ENCODE results near the gene NPAT. TPM values are rescaled to one million over a fixed set of nuclear protein-coding genes. Genes with fewer than 3 reads are reported as not detected.

Gene NPAT
- total RNA-seq, 8 experiments from 2014 or later = 12.8 to 29.4 (median 17.1) TPM

DNA sequence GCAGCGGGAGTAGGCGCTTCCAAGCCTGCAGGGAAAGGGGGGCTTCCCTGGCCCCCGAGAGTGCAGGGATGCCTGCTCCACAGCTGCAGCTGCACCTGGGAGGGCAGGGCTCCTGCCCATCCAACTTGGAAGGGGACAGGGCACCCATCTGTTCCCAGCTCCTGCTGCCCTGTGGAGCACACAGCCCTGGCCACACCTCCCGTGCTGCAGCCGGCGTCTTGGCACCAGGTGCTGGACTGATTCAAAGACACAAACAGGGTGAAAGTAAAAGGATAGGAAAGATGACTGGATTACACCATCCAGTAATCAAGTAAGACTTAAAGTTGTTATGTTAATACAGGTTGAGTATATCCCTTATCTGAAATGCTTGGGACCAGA, 14.8 kb downstream of the NPAT start:
- WGBS, 10 experiments = 100% methylated on average over 1 to 3 of the region's 6 CpGs; no CpG with 5 or more reads in 8 of the 10 experiments
- Histone ChIP-seq H3K27ac (no peak overlapping the region), H3K4me1 (replicated peaks in 1 of 2) (no peaks in the 10 kb centered on the region), H3K4me3 (no peak overlapping the region)
- in situ Hi-C loops (cut with MboI; ENCODE audit: low pct_unique_long_range_greater_than_20kb in 2 of 9, low sequenced_read_pairs in 9 of 9, unreplicated experiment in 9 of 9) = no loop called here
- no peak for ATAC-seq (replicated peaks in 6 of 8)

DNA sequence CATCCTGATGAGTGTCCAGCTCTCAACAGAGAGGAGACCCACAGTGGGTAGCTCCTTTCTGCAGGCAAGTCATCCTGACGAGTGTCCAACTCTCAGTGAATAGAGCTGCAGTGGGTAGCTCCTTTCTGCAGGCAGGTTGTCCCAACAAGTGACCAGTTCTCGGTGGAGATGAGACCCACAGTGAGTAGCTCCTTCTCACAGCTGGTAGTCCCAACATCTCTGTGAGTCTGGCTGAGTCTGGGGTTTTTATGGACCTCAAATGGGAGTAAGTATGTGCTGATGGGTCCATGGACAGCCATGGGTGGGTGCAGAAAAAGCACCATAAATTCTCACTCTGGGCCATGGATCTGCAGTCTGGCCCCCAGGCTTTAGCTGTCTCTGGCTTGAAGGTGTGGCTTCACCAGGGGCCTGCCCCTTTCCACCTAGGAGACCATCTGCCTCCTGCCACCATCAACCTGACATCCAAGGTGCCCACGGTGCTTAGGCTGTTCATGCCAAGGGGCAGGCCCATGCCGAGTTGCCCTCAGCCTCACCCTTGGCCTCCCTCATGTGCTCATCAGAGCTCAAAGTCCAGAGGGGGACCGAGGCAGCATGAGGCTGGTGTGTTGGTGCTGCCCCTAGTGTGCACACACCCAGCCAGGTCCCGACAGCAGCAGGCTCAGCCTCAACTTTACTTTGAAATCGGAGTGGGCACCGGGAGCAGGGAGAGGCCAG, 15.3 kb downstream of the NPAT start:
- Histone ChIP-seq H3K27ac (no peak overlapping the region), H3K4me3 (no peak overlapping the region), H3K4me1 (replicated peaks in 1 of 2) (no peaks in the 10 kb centered on the region)
- in situ Hi-C loops (cut with MboI; ENCODE audit: low pct_unique_long_range_greater_than_20kb in 2 of 9, low sequenced_read_pairs in 9 of 9, unreplicated experiment in 9 of 9) = no loop called here
- no peak for ATAC-seq (replicated peaks in 6 of 8)
- 100% methylated on average over 1 to 3 of the region's 8 CpGs; no CpG with 5 or more reads in 6 of the 10 experiments for WGBS, 10 experiments

DNA sequence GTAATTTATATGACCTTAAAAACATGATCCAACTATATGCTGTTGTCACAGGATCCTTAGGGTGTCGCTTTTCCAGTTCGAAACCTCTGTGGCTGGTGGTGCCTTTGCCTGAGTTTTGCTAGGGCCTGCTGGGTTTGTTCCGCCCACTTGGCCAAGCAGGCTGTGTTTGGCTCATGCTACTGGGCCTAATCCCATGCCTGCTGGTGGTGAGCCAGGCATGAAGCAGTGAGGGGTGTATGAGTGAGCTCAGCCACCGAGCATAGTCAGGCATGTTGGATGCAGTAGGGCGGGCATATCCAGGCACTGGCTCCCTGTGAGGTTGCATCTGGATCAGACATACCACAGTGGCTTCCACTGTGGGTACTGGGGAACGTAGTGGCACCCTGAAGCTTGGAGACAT, 16.3 kb downstream of the NPAT start:
- Histone ChIP-seq H3K4me3 (no peak overlapping the region), H3K4me1 (replicated peaks in 1 of 2) (no peaks in the 10 kb centered on the region), H3K27ac (no peak overlapping the region)
- no peak for ATAC-seq (replicated peaks in 6 of 8)
- in situ Hi-C loops (cut with MboI; ENCODE audit: low pct_unique_long_range_greater_than_20kb in 2 of 9, low sequenced_read_pairs in 9 of 9, unreplicated experiment in 9 of 9) = no loop called here
- 96 to 100% (median 100%) methylated on average over 1 to 4 of the region's 6 CpGs; no CpG with 5 or more reads in 4 of the 10 experiments for WGBS, 10 experiments

DNA sequence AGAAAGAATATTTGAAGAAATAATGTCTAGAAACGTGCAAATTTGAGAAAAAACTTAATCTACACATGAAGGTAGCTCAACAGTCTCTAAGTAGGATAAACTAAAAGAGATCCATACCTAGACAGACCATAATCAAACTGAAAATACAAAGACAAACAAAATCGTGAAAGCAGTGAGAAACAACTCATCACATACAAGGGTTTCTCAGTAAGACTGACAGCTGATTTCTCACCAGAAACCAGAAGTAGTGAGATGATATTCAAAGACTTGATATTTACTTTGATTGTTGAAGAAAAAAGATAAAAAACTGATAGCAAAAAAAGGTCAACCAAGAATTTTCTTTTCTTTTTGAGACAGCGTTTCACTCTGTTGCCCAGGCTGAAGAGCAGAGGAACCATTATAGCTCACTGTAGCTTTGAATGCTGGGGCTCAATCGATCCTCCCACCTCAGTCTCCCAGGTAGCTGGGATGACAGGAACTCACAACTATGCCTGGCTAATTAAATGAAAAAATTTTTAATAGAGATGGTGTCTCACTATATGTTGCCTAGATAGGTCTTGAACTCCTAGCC, 17.4 kb downstream of the NPAT start:
- no peak for ATAC-seq (replicated peaks in 6 of 8)
- Histone ChIP-seq H3K4me3 (no peak overlapping the region), H3K27ac (no peak overlapping the region), H3K4me1 (replicated peaks in 1 of 2) (no peaks in the 10 kb centered on the region)
- 60 to 100% (median 96%) methylated on average over 2 to 4 of the region's 4 CpGs for WGBS, 10 experiments
- in situ Hi-C loops (cut with MboI; ENCODE audit: low pct_unique_long_range_greater_than_20kb in 2 of 9, low sequenced_read_pairs in 9 of 9, unreplicated experiment in 9 of 9) = no loop called here

DNA sequence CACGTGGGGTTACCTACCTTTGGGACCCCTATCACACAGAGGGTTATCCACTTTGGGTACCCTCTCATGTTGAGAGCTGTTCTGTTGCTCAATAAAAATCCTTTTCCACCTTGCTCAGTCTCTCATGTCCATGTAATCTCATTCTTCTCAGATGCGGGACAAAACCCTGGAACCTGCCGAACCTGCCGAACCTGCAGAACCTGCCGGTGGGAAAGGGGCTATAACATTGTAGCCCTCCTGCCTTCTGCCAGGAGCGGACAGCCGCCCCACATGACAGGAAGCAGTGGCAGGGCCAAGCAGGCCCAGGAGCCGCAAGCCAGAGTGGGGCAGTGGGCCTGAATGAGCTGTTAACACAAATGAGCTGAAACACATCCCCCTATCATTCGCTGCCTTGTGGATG, 18.1 kb downstream of the NPAT start:
- no peak for ATAC-seq (replicated peaks in 6 of 8)
- WGBS, 10 experiments = 94 to 100% (median 100%) methylated on average over 1 to 8 of the region's 9 CpGs; no CpG with 5 or more reads in 1 of the 10 experiments
- H3K4me3 ChIP-seq = no peak overlapping the region
- H3K27ac ChIP-seq = no peak overlapping the region
- in situ Hi-C loops (cut with MboI; ENCODE audit: low pct_unique_long_range_greater_than_20kb in 2 of 9, low sequenced_read_pairs in 9 of 9, unreplicated experiment in 9 of 9) = no loop called here
- H3K4me1 ChIP-seq (replicated peaks in 1 of 2) = no peaks in the 10 kb centered on the region

DNA sequence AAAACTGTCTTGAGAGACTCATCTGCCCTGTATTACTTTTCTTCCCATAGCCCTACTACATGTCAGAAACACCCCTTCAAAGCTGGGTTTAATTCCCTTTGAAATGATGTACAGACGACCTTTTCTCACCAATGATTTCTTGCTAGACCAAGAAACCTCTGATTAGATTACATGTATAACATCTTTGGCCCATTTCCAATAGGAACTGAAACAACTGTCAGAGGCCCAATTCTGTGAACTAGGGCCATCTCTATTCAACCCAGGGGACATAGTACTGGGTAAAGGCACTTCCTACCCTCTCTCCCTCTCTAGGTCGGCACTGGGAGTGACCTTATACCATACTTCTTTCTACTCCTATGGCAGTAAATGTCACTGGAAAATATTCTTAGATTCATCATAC, 19.4 kb downstream of the NPAT start:
- in situ Hi-C loops (cut with MboI; ENCODE audit: low pct_unique_long_range_greater_than_20kb in 2 of 9, low sequenced_read_pairs in 9 of 9, unreplicated experiment in 9 of 9) = no loop called here
- no peak for ATAC-seq (replicated peaks in 6 of 8)
- Histone ChIP-seq H3K4me3 (no peak overlapping the region), H3K27ac (no peak overlapping the region), H3K4me1 (replicated peaks in 1 of 2) (no peaks in the 10 kb centered on the region)
- 17 to 100% (median 100%) methylated on average over 1 to 2 of the region's 2 CpGs; no CpG with 5 or more reads in 2 of the 10 experiments for WGBS, 10 experiments

DNA sequence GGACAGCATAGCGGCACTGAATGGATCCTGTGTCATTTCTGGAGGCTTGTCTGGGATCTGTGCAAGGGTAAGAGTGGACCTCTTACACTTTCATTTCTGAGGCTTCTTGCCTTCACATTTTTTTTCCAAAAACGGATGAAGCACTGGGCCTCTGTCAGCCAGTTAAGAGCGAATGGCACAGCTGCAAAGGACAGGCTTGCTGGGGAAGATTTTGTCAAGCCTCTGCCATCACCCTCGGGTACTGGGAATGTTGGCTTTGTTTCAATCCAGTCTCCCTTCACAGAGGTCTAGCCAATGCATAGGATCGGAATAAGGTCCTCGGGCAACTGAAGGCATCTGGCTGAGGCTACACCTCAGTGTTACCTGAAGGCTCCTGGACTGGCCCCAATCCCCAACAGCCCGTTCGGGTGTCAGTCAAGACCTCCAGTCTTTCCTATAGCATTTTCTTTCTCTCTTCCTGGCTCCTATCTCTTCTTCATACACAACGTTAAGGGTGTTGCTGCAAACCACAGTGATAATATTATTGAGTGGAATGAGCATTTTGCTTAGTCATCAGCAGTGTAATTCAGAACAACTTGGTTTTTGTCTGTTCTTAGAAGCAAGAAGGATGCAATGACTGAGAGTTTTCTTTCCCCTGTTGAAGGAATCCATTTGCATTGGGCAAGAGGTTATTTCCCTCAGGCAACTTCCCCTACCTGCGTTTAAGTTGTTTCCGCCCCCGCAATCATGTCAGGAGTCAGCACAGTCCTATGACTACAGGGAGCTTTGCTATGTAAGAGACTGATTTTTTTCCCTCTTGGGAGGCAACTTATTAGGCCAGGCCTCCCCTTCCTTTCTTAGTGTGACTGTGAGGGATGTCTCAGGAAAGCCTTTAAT, 22.8 kb downstream of the NPAT start:
- no peak overlapping the region for H3K4me3 ChIP-seq
- WGBS, 10 experiments = 70 to 100% (median 86%) methylated on average over 1 to 10 of the region's 12 CpGs; no CpG with 5 or more reads in 3 of the 10 experiments
- peak in 3 of 8 experiments; percentile 29 to 91 (median 91) for ATAC-seq (replicated peaks in 6 of 8)
- in situ Hi-C loops (cut with MboI; ENCODE audit: low pct_unique_long_range_greater_than_20kb in 2 of 9, low sequenced_read_pairs in 9 of 9, unreplicated experiment in 9 of 9) = no loop called here
- H3K27ac ChIP-seq = no peak overlapping the region
- no peaks in the 10 kb centered on the region for H3K4me1 ChIP-seq (replicated peaks in 1 of 2)

DNA sequence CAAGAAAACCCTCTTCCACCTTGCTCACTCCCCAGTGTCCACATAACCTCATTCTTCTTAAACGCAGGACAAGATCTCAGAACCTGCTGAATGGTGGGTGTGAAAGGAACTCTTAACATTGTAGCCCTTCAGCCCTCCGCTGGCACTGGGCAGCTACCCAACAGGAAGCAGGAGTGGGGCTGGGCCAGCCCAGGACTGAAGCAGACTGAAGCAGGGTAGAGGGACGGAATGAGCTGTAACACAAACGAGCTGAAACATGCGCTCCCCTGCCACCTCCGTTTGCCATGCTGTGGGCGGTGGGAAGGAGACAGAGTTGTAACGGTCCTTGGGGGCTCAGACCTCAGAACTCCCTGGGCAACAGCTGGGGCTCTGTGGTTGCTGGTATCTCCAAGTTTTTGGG, 23.6 kb downstream of the NPAT start:
- 73 to 100% (median 100%) methylated on average over 1 to 7 of the region's 8 CpGs; no CpG with 5 or more reads in 5 of the 10 experiments for WGBS, 10 experiments
- Histone ChIP-seq H3K27ac (no peak overlapping the region), H3K4me1 (replicated peaks in 1 of 2) (no peaks in the 10 kb centered on the region), H3K4me3 (no peak overlapping the region)
- in situ Hi-C loops (cut with MboI; ENCODE audit: low pct_unique_long_range_greater_than_20kb in 2 of 9, low sequenced_read_pairs in 9 of 9, unreplicated experiment in 9 of 9) = no loop called here
- no peak for ATAC-seq (replicated peaks in 6 of 8)

DNA sequence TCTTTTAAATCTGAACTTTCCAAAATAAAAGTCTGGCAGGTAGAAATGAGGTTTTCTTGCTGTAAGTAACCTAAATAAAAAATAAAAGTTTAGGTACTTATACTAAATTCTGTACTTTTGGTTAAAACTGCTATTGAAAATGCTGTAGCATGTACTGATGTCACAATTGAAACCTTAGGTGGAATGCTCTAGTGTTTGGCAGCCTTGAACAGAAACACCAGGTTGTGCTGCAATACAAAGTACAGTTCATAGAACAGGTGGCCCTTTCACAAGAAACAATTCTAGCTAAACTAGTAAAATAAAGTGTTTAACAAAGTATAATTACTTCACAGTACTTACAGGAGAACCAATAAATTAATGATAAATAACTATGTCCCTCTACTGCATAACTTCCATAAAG, 25.1 kb downstream of the NPAT start:
- Histone ChIP-seq H3K27ac (no peak overlapping the region), H3K4me3 (no peak overlapping the region), H3K4me1 (replicated peaks in 1 of 2) (no peaks in the 10 kb centered on the region)
- in situ Hi-C loops (cut with MboI; ENCODE audit: low pct_unique_long_range_greater_than_20kb in 2 of 9, low sequenced_read_pairs in 9 of 9, unreplicated experiment in 9 of 9) = no loop called here
- no peak for ATAC-seq (replicated peaks in 6 of 8)

DNA sequence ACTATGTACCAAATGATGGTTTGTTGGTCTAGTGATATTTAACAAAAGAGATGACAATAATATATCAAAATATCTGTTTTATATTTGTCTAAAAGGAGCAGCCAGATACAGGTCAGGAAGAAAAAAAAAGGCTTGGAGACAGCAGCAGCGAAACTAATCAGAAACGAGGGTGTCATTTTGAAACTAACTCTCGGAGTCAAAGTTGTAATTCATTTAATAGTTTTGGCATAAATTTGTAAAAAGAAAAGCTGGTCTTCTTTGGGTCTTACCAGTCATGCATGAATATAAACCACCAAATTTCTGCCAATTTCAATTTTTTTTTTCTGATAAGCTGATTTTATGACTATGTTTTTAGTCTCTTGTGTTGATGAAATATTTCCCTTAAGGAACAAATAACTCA, 25.5 kb downstream of the NPAT start:
- Histone ChIP-seq H3K4me1 (replicated peaks in 1 of 2) (no peaks in the 10 kb centered on the region), H3K27ac (no peak overlapping the region), H3K4me3 (no peak overlapping the region)
- ATAC-seq (replicated peaks in 6 of 8) = no peak
- in situ Hi-C loops (cut with MboI; ENCODE audit: low pct_unique_long_range_greater_than_20kb in 2 of 9, low sequenced_read_pairs in 9 of 9, unreplicated experiment in 9 of 9) = no loop called here
- 87 to 100% (median 97%) methylated on average over 2 to 3 of the region's 3 CpGs for WGBS, 10 experiments

DNA sequence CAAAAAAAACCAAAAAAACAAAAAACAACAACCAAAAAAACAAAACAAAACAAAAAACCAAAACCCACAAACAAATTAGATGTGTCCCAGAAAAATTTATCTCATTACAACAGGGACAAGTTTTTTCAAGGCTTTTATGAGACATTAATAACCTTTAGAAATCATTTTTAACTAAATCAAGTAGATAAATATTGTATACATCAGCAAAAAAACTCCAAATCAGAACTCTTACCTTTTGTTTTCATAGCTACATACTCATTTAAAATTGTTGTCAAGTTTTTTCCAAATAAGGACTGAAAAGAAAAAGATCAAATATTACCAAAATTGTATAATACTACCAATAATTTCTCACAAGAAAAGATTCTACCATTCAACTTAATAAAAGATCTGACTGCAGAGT, 28.7 kb downstream of the NPAT start:
- ATAC-seq (replicated peaks in 6 of 8) = no peak
- no peak overlapping the region for H3K4me3 ChIP-seq
- H3K4me1 ChIP-seq (replicated peaks in 1 of 2) = no peaks in the 10 kb centered on the region
- no peak overlapping the region for H3K27ac ChIP-seq
- in situ Hi-C loops (cut with MboI; ENCODE audit: low pct_unique_long_range_greater_than_20kb in 2 of 9, low sequenced_read_pairs in 9 of 9, unreplicated experiment in 9 of 9) = no loop called here

DNA sequence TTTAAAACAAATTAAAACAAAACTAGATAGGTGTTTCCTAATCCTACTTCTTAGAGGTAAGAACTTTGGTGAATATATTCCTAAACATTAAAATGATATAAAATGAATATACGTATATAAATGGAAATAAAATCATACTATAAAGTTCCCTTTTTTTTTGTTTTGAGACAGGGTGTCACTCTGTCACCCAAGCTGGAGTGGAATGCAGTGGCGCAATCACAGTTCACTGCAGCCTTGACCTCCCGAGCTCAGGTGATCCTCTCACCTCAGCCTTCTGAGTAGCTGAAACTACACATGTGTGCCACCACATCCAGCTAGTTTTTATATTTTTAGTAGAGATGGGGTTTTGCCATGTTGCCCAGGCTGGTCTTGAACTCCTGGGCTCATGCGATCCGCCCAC, 44.9 kb downstream of the NPAT start:
- no peak overlapping the region for H3K4me3 ChIP-seq
- in situ Hi-C loops (cut with MboI; ENCODE audit: low pct_unique_long_range_greater_than_20kb in 2 of 9, low sequenced_read_pairs in 9 of 9, unreplicated experiment in 9 of 9) = no loop called here
- 83 to 100% (median 100%) methylated on average over 1 to 5 of the region's 5 CpGs; no CpG with 5 or more reads in 2 of the 10 experiments for WGBS, 10 experiments
- no peak for ATAC-seq (replicated peaks in 6 of 8)
- no peaks in the 10 kb centered on the region for H3K4me1 ChIP-seq (replicated peaks in 1 of 2)
- no peak overlapping the region for H3K27ac ChIP-seq

DNA sequence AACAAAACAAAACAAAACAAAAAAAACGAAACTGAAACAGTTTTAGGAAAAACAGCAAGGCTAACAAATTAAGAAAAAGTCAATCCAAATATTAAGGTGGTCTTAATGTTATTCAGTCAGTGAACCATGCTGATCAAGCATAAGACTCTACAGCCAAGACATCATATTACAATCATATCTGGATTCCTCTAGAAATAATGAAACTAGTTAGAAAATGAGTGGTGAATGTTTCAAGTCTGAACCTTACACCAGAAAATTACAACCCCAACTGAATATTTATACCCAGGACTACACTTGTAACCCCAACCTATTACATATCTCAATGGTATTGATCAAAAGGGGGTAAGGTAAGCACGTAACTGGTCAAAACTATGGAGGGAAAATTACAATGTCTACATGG, 52.3 kb downstream of the NPAT start:
- WGBS, 10 experiments = 0 to 100% (median 91%) methylated on average over 1 to 2 of the region's 2 CpGs; no CpG with 5 or more reads in 1 of the 10 experiments
- in situ Hi-C loops (cut with MboI; ENCODE audit: low pct_unique_long_range_greater_than_20kb in 2 of 9, low sequenced_read_pairs in 9 of 9, unreplicated experiment in 9 of 9) = loop anchor here in 1 of 9 experiments (25.0 kb wide), 1 partner anchor 142 kb away; no protein-coding TSS in a partner anchor
- no peak for ATAC-seq (replicated peaks in 6 of 8)
- Histone ChIP-seq H3K27ac (no peak overlapping the region), H3K4me1 (replicated peaks in 1 of 2) (no peaks in the 10 kb centered on the region), H3K4me3 (no peak overlapping the region)
